ENCODE measurements around the gene CDC73.
A peak's percentile ranks its signal among the peaks of the same experiment; 100 is the strongest.

The CDC73 gene

GRCh38 chr1:193131266-193131860, 9.5 kb downstream of the CDC73 start:
- H3K36me3 Mint-ChIP-seq: peaks cover 44% of the 10 kb centered on the region
- no peak overlapping the region for H3K4me3 Mint-ChIP-seq
- peaks cover 24% of the 10 kb centered on the region for H3K4me1 Mint-ChIP-seq
- no peaks in the 10 kb centered on the region for H3K27me3 Mint-ChIP-seq
- no peak overlapping the region for H3K27ac Mint-ChIP-seq
- no peak for ATAC-seq
- no peaks in the 10 kb centered on the region for H3K9me3 Mint-ChIP-seq

- ATAC-seq: no peak
These were observed 18.4 kb downstream of the CDC73 start for GRCh38 chr1:193140254-193140653.

GRCh38 chr1:193141804-193142203, 20.0 kb downstream of the CDC73 start:
- Mint-ChIP-seq H3K4me3 (no peak overlapping the region), H3K9me3 (no peaks in the 10 kb centered on the region), H3K4me1 (peaks cover 13% of the 10 kb centered on the region), H3K27ac (peak overlapping the region; percentile 59), H3K36me3 (peaks cover 51% of the 10 kb centered on the region), H3K27me3 (no peaks in the 10 kb centered on the region)
- no peak for ATAC-seq

More at GRCh38 chr1:193140254-193140653, 18.4 kb downstream of the CDC73 start:
- no peak overlapping the region for H3K4me3 Mint-ChIP-seq
- H3K36me3 Mint-ChIP-seq: peaks cover 39% of the 10 kb centered on the region
- no peaks in the 10 kb centered on the region for H3K9me3 Mint-ChIP-seq
- no peak overlapping the region for H3K27ac Mint-ChIP-seq
- no peaks in the 10 kb centered on the region for H3K27me3 Mint-ChIP-seq
- peaks cover 13% of the 10 kb centered on the region for H3K4me1 Mint-ChIP-seq

GRCh38 chr1:193142409-193142808, 20.6 kb downstream of the CDC73 start:
- Mint-ChIP-seq H3K4me3 (no peak overlapping the region), H3K27me3 (no peaks in the 10 kb centered on the region), H3K9me3 (no peaks in the 10 kb centered on the region), H3K4me1 (peaks cover 13% of the 10 kb centered on the region), H3K36me3 (peaks cover 56% of the 10 kb centered on the region), H3K27ac (peak overlapping the region; percentile 59)
- no peak for ATAC-seq

- Mint-ChIP-seq H3K36me3 (peaks cover 51% of the 10 kb centered on the region), H3K27me3 (no peaks in the 10 kb centered on the region), H3K27ac (no peak overlapping the region), H3K4me1 (peaks cover 13% of the 10 kb centered on the region), H3K9me3 (no peaks in the 10 kb centered on the region), H3K4me3 (no peak overlapping the region)
- ATAC-seq: no peak
These were observed 21.5 kb downstream of the CDC73 start for GRCh38 chr1:193143285-193143684.

- Mint-ChIP-seq H3K27me3 (no peaks in the 10 kb centered on the region), H3K4me1 (peaks cover 13% of the 10 kb centered on the region), H3K27ac (no peak overlapping the region), H3K4me3 (no peak overlapping the region), H3K9me3 (no peaks in the 10 kb centered on the region), H3K36me3 (peaks cover 44% of the 10 kb centered on the region)
- no peak for ATAC-seq
These were observed 22.6 kb downstream of the CDC73 start for GRCh38 chr1:193144361-193144938.

- H3K36me3 Mint-ChIP-seq: peaks cover 38% of the 10 kb centered on the region
- H3K9me3 Mint-ChIP-seq: no peaks in the 10 kb centered on the region
- no peak overlapping the region for H3K27ac Mint-ChIP-seq
- ATAC-seq: no peak
- H3K27me3 Mint-ChIP-seq: no peaks in the 10 kb centered on the region
- H3K4me1 Mint-ChIP-seq: peaks cover 13% of the 10 kb centered on the region
- no peak overlapping the region for H3K4me3 Mint-ChIP-seq
These were observed 23.2 kb downstream of the CDC73 start for GRCh38 chr1:193144999-193145398.

GRCh38 chr1:193156117-193156821, 34.4 kb downstream of the CDC73 start:
- peaks cover 34% of the 10 kb centered on the region for H3K36me3 Mint-ChIP-seq
- H3K4me1 Mint-ChIP-seq: peaks cover 12% of the 10 kb centered on the region

GRCh38 chr1:193156822-193157142, 35.0 kb downstream of the CDC73 start:
- Mint-ChIP-seq H3K4me3 (no peak overlapping the region), H3K4me1 (peaks cover 13% of the 10 kb centered on the region), H3K27me3 (no peaks in the 10 kb centered on the region), H3K9me3 (no peaks in the 10 kb centered on the region), H3K27ac (peak overlapping the region; percentile 8), H3K36me3 (peaks cover 34% of the 10 kb centered on the region)
- no peak for ATAC-seq

More at GRCh38 chr1:193156117-193156821, 34.4 kb downstream of the CDC73 start:
- Mint-ChIP-seq H3K27ac (peak overlapping the region; percentile 8), H3K4me3 (no peak overlapping the region), H3K27me3 (no peaks in the 10 kb centered on the region), H3K9me3 (no peaks in the 10 kb centered on the region)
- no peak for ATAC-seq

GRCh38 chr1:193157360-193157759, 35.5 kb downstream of the CDC73 start:
- Mint-ChIP-seq H3K27ac (peak overlapping the region; percentile 8), H3K36me3 (peaks cover 34% of the 10 kb centered on the region), H3K4me3 (no peak overlapping the region), H3K27me3 (no peaks in the 10 kb centered on the region), H3K9me3 (no peaks in the 10 kb centered on the region), H3K4me1 (peaks cover 13% of the 10 kb centered on the region)
- no peak for ATAC-seq

GRCh38 chr1:193176113-193176512, 54.3 kb downstream of the CDC73 start:
- Mint-ChIP-seq H3K4me1 (peaks cover 18% of the 10 kb centered on the region), H3K27me3 (no peaks in the 10 kb centered on the region), H3K9me3 (no peaks in the 10 kb centered on the region), H3K36me3 (peaks cover 18% of the 10 kb centered on the region), H3K27ac (no peak overlapping the region), H3K4me3 (no peak overlapping the region)
- no peak for ATAC-seq

GRCh38 chr1:193176788-193177187, 55.0 kb downstream of the CDC73 start:
- Mint-ChIP-seq H3K9me3 (no peaks in the 10 kb centered on the region), H3K4me3 (no peak overlapping the region), H3K36me3 (peaks cover 18% of the 10 kb centered on the region), H3K27me3 (no peaks in the 10 kb centered on the region), H3K27ac (no peak overlapping the region), H3K4me1 (peaks cover 18% of the 10 kb centered on the region)
- ATAC-seq: no peak

GRCh38 chr1:193179094-193179493, 57.3 kb downstream of the CDC73 start:
- no peak overlapping the region for H3K27ac Mint-ChIP-seq
- ATAC-seq: no peak
- peaks cover 9% of the 10 kb centered on the region for H3K36me3 Mint-ChIP-seq

GRCh38 chr1:193181536-193181935, 59.7 kb downstream of the CDC73 start:
- ATAC-seq: no peak
- H3K36me3 Mint-ChIP-seq: no peaks in the 10 kb centered on the region
- H3K27me3 Mint-ChIP-seq: no peaks in the 10 kb centered on the region
- H3K4me1 Mint-ChIP-seq: peaks cover 20% of the 10 kb centered on the region
- H3K4me3 Mint-ChIP-seq: no peak overlapping the region
- no peak overlapping the region for H3K27ac Mint-ChIP-seq
- no peaks in the 10 kb centered on the region for H3K9me3 Mint-ChIP-seq

More at GRCh38 chr1:193179094-193179493, 57.3 kb downstream of the CDC73 start:
- Mint-ChIP-seq H3K4me1 (peaks cover 17% of the 10 kb centered on the region), H3K4me3 (no peak overlapping the region), H3K9me3 (no peaks in the 10 kb centered on the region), H3K27me3 (no peaks in the 10 kb centered on the region)

- Mint-ChIP-seq H3K4me1 (peaks cover 23% of the 10 kb centered on the region), H3K36me3 (no peaks in the 10 kb centered on the region), H3K27ac (no peak overlapping the region), H3K27me3 (no peaks in the 10 kb centered on the region), H3K4me3 (no peak overlapping the region), H3K9me3 (no peaks in the 10 kb centered on the region)
- ATAC-seq: no peak
These were observed 60.2 kb downstream of the CDC73 start for GRCh38 chr1:193181985-193182384.
